Uterus (tissue), 2 donors: Measurements from ENCODE around the gene EXOC1.

Experiments used
- CTCF ChIP-seq, 4 experiments: fragments of 200-600 bp in 2 of 4; fragments of 450-650 bp in 2 of 4; sonication (generic) in 2 of 4; IDR thresholded peaks; one replicate each; pipeline ENCODE4 v1.5.1; 2016 to 2019; ENCODE audit warnings: antibody characterized with exemption in 4 of 4, mild to moderate bottlenecking in 2 of 4, moderate library complexity in 1 of 4
- POLR2A ChIP-seq, 2 donors: fragments of 450-650 bp; IDR thresholded peaks; one replicate each; pipeline ENCODE4 v1.6.1; 2016; ENCODE audit warnings: antibody characterized with exemption in 2 of 2, mild to moderate bottlenecking in 1 of 2, moderate library complexity in 1 of 2

GRCh38 chr4:55884851-55885219 is 31.4 kb downstream of the EXOC1 start:
- TF ChIP-seq CTCF (IDR thresholded peaks at IDR 0.05) (no peak), POLR2A (IDR thresholded peaks at IDR 0.05) (no peak)
